ENCODE measurements around the gene TAF15. TPM values are rescaled to one million over a fixed set of nuclear protein-coding genes. Genes with fewer than 3 reads are reported as not detected.
A peak's percentile ranks its signal among the peaks of the same experiment; 100 is the strongest.

Gene TAF15
- total and polyA plus RNA-seq, 4 experiments from 2014 or later = 11.2 to 242 (median 131) TPM

DNA sequence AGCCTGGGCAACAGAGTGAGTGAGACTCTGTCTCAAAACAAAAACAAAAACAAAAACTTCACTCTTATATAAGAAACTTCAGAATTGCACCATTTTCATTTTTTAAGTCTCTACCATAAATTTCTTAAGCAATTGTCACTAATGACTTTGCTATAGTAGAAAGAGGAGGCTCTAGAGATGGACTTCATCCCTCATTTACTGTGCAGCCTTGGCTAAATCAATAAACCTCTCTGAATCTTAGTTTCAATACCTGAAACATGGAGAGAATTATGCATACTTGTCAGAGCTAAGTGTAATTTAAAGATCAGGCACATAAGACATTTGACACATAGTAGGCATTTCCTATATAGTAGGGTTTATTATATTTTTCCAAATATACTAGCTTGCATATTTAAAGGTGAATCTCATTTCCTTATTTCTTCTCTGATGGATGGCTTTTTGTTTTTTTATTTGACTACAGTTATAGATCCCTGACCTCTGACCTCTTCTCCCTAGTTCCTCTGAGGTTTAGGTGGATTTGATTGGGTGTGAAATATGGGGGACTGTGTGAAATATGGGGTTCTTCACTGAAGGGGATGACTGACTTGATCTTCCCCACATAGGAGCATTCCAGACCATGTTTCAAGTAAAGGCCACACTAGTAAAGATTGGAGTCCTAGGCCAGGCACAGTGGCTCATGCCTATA is 68.2 kb downstream of the TAF15 start:
- ChIA-PET POLR2A (ENCODE audit: partially characterized antibody) (interaction anchor here (1.4 to 9.3 kb wide), 4 partner anchors 13 to 53 kb away, joined by 3 to 141 read pairs (median 70); partner anchors contain the start of gene RDM1), CTCF (ENCODE audit: partially characterized antibody) (interaction anchor here (0.9 to 1.5 kb wide), 3 partner anchors 12 to 271 kb away, joined by 3 to 4 read pairs (median 4); no protein-coding TSS in a partner anchor)
- Histone ChIP-seq H3K4me1 (ENCODE audit: insufficient read depth, low read length) (peaks cover 44% of the 10 kb centered on the region), H3K4me3 (ENCODE audit: low read length in 2 of 2) (no peak overlapping the region), H3K9me3 (ENCODE audit: control insufficient read depth in 1 of 2, low read length in 2 of 2) (no peaks in the 10 kb centered on the region), H3K36me3 (ENCODE audit: insufficient read depth, low read length) (peaks cover 3% of the 10 kb centered on the region), H3K27me3 (ENCODE audit: insufficient read depth, low read length) (no peaks in the 10 kb centered on the region), H3K27ac (ENCODE audit: low read depth, low read length) (no peak overlapping the region)
- no peak for DNase-seq
- intact Hi-C loops (cut with micrococcal nuclease) = no loop called here
- Mint-ChIP-seq H3K27me3 (no peaks in the 10 kb centered on the region), H3K36me3 (peaks cover 7 to 25% of the 10 kb centered on the region in 2 donors), H3K9me3 (no peaks in the 10 kb centered on the region), H3K4me3 (peak overlapping the region; percentile 17 to 93 (median 80)), H3K4me1 (peaks cover 19 to 73% (median 43%) of the 10 kb centered on the region in 4 donors), H3K27ac (peak overlapping the region in 6 of 7 donors; percentile 10 to 88 (median 60))

DNA sequence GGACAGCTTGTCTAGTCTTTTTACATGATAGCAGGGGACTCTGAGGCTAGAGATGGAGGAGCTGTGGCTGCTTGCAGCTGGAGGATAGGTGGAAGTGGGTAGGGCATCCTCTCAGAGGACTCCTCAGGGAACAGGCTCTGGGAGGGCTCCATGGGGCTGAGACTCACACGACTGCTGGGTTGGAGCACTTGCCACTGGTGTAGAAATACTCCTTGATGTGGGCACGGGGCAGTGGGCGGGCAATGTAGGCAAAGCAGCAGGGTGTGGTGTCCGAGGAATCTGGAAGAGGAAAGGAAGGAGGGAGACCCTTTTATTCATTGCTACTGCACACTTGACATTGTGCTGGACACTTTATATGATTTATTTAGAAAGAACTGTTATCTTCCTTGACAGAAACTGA is 69.1 kb downstream of the TAF15 start:
- Mint-ChIP-seq H3K4me3 (peak overlapping the region; percentile 77 to 95 (median 90)), H3K27ac (peak overlapping the region in 6 of 7 donors; percentile 48 to 88 (median 74)), H3K36me3 (peaks cover 5 to 25% of the 10 kb centered on the region in 2 donors), H3K27me3 (no peaks in the 10 kb centered on the region), H3K9me3 (no peaks in the 10 kb centered on the region), H3K4me1 (peaks cover 19 to 68% (median 42%) of the 10 kb centered on the region in 4 donors)
- CTCF ChIA-PET (ENCODE audit: partially characterized antibody) = interaction anchor here (0.9 to 1.1 kb wide), 3 partner anchors 31 to 1338 kb away, joined by 3 read pairs; no protein-coding TSS in a partner anchor
- intact Hi-C loops (cut with micrococcal nuclease) = no loop called here
- no peaks in the 10 kb centered on the region for H3K9me3 ChIP-seq (ENCODE audit: control insufficient read depth in 1 of 2, low read length in 2 of 2)
- H3K36me3 ChIP-seq (ENCODE audit: insufficient read depth, low read length) = peaks cover 3% of the 10 kb centered on the region
- peak in 1 of 5 donors; percentile 38 for DNase-seq
- peaks cover 44% of the 10 kb centered on the region for H3K4me1 ChIP-seq (ENCODE audit: insufficient read depth, low read length)
- peak overlapping the region; percentile 36 for H3K27ac ChIP-seq (ENCODE audit: low read depth, low read length)
- no peaks in the 10 kb centered on the region for H3K27me3 ChIP-seq (ENCODE audit: insufficient read depth, low read length)
- POLR2A ChIA-PET (ENCODE audit: partially characterized antibody) = interaction anchor here (6.3 to 9.3 kb wide), 3 partner anchors 12 to 53 kb away, joined by 26 to 141 read pairs (median 113); partner anchors contain the start of gene RDM1
- H3K4me3 ChIP-seq (ENCODE audit: low read length in 2 of 2) = peak overlapping the region in 1 of 2 donors; percentile 42

DNA sequence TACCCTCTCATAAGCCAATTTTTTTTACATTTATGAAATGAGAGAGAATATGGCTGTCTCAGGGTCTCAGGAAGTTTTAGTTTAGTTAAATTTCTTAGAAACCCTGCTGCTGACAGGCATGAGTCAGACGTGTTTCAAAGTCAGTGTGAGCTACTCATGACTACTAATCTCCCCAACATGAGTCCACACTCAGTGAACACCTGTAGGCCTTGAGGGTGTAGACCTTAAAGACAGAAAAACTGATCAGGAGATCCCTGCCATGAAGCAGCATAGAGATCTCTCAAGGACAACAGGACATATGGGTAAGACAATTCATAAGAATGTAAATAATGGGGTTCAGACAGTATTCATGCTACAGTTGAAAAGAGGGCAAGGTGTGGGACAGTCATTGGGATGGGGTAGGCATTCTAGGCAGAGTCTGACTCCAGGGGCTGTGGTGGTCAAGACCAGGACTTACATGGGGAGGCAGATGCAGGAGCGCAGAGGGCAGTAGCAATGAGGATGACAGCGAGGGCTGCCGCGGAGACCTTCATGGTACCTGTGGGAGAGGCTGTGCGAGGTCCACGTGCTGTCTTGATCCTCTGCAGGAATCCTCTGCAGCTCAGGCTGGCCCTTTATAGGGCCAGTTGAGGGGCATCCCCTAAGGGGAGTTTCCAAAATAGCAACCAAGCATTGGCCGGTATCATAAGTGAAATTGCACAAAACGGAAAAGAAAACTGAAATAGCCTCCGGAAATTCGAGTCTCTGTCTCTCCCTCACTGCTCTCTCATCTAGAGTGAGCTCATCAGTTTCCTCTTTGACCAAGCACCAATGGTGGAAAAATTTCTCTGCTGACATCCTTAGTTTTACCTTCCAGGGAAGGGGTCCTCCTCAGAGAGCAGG is 70.7 kb downstream of the TAF15 start, which contains the start of gene CCL5:
Gene CCL5 (minus strand): TSS at position 588 of the 882 bp plus-strand sequence.
- Mint-ChIP-seq H3K4me3 (peak within 1 kb of the TSS; percentile 85 to 95 (median 90)), H3K27ac (peak within 1 kb of the TSS; percentile 66 to 92 (median 88)), H3K4me1 (peaks cover 15 to 57% (median 38%) of the 10 kb centered on the region in 4 donors), H3K9me3 (no peaks in the 10 kb centered on the region), H3K27me3 (no peaks in the 10 kb centered on the region), H3K36me3 (peaks cover 5 to 17% of the 10 kb centered on the region in 2 donors)
- Histone ChIP-seq H3K4me3 (ENCODE audit: low read length in 2 of 2) (peak within 1 kb of the TSS in 1 of 2 donors; percentile 23), H3K27me3 (ENCODE audit: insufficient read depth, low read length) (no peaks in the 10 kb centered on the region), H3K27ac (ENCODE audit: low read depth, low read length) (peak within 1 kb of the TSS; percentile 61), H3K4me1 (ENCODE audit: insufficient read depth, low read length) (peaks cover 44% of the 10 kb centered on the region), H3K36me3 (ENCODE audit: insufficient read depth, low read length) (no peaks in the 10 kb centered on the region), H3K9me3 (ENCODE audit: control insufficient read depth in 1 of 2, low read length in 2 of 2) (no peaks in the 10 kb centered on the region)
- DNase-seq = peak; percentile 39 to 77 (median 47)
- CTCF ChIA-PET (ENCODE audit: partially characterized antibody) = interaction anchor here (0.8 to 2.2 kb wide), 4 partner anchors 8 to 133 kb away, joined by 3 to 10 read pairs (median 6); no protein-coding TSS in a partner anchor
- intact Hi-C loops (cut with micrococcal nuclease) = no loop called here
- POLR2A ChIA-PET (ENCODE audit: partially characterized antibody) = interaction anchor here (0.7 to 9.3 kb wide), 8 partner anchors 9 to 72 kb away, joined by 3 to 141 read pairs (median 9); partner anchors contain the start of gene RDM1

DNA sequence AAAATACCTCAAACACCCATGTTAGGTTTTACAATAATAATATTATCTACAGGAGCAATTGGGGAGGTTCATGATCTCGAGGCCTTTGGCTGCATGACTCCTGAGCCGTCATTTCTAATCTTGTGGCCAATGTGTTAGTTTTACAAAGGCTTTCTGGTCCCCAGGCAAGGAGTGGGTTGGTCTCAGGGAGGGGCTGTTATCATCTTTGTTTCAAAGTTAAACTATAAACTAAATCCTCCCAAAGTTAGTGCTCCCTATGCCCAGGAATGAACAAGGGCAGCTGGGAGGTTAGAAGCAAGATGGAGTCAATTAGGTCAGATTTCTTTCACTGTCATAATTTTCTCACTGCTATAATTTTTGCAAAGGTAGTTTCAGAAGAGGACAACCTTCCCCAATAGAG is 80.0 kb downstream of the TAF15 start:
- Histone ChIP-seq H3K27me3 (ENCODE audit: insufficient read depth, low read length) (no peaks in the 10 kb centered on the region), H3K9me3 (ENCODE audit: control insufficient read depth in 1 of 2, low read length in 2 of 2) (no peaks in the 10 kb centered on the region), H3K4me3 (ENCODE audit: low read length in 2 of 2) (no peak overlapping the region), H3K4me1 (ENCODE audit: insufficient read depth, low read length) (peaks cover 52% of the 10 kb centered on the region), H3K36me3 (ENCODE audit: insufficient read depth, low read length) (no peaks in the 10 kb centered on the region), H3K27ac (ENCODE audit: low read depth, low read length) (no peak overlapping the region)
- CTCF ChIA-PET (ENCODE audit: partially characterized antibody) = interaction anchor here (1.2 to 2.3 kb wide), 5 partner anchors 10 to 261 kb away, joined by 4 to 10 read pairs (median 4); partner anchors contain the start of genes CCL5 and TAF15
- no peaks in the 10 kb centered on the region for H3K27me3 Mint-ChIP-seq
- H3K36me3 Mint-ChIP-seq = peaks cover 0 to 2% of the 10 kb centered on the region in 2 donors
- no peaks in the 10 kb centered on the region for H3K9me3 Mint-ChIP-seq
- DNase-seq = peak in 3 of 5 donors; percentile 24 to 41 (median 39)
- H3K4me1 Mint-ChIP-seq = peaks cover 34 to 55% (median 45%) of the 10 kb centered on the region in 4 donors
- H3K4me3 Mint-ChIP-seq = peak overlapping the region in 4 of 8 donors; percentile 24 to 65 (median 46)
- POLR2A ChIA-PET (ENCODE audit: partially characterized antibody) = interaction anchor here (1.1 to 7.8 kb wide), 8 partner anchors 11 to 713 kb away, joined by 4 to 141 read pairs (median 12); partner anchors contain the start of genes CCL5, HEATR9, RDM1 and TAF15
- peak overlapping the region; percentile 73 to 95 (median 81) for H3K27ac Mint-ChIP-seq
- intact Hi-C loops (cut with micrococcal nuclease) = no loop called here

DNA sequence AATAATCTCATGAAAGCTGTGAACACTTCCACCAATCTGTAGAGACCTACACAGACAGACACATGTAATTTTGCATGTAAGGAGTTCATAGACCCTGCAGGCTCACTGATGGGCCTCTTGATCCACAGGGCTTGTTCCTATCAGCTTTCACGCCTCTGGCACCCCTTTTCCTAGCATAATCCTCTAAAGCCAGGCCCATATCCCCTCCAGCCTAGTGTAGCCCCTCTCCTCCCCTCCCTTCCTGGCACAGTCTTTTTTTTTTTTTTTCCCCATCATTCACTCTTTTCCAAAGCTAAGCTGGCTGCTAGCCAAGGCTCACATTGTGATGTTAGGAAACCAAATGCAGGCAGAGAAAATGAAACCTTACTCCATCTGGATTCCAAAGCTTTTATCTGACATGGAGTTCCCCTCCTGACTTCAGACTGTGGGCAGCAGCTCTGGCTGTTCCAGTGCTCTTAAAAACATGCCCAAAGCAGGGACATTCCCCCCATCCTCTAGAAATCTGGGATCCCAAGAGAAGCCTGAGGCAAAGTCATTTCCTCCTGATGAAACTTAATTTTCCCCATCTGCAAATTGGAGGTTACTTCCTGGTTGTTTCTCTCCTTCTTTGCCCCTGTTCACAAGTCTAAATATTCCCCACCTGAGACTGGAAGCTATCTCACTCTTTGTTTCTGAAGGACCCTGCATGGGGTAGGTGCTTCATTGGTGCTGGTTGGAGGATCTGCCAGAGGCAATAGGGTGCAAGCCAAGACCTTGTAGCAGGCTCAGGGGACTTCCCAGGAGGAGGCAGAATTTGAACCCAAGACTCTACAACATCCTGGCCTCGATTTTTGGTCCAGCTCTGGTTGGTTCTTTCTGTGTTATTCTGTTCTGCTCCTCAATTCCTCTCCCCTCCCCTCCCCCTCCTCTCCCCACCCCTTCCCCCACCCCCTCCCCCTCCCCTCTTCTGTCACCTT is 80.8 kb downstream of the TAF15 start:
- H3K4me1 ChIP-seq (ENCODE audit: insufficient read depth, low read length) = peaks cover 52% of the 10 kb centered on the region

More for the DNA sequence above, 80.8 kb downstream of the TAF15 start:
- Histone ChIP-seq H3K4me3 (ENCODE audit: low read length in 2 of 2) (no peak overlapping the region), H3K27me3 (ENCODE audit: insufficient read depth, low read length) (no peaks in the 10 kb centered on the region), H3K9me3 (ENCODE audit: control insufficient read depth in 1 of 2, low read length in 2 of 2) (no peaks in the 10 kb centered on the region), H3K27ac (ENCODE audit: low read depth, low read length) (peak overlapping the region; percentile 19), H3K36me3 (ENCODE audit: insufficient read depth, low read length) (no peaks in the 10 kb centered on the region)
- Mint-ChIP-seq H3K27ac (peak overlapping the region; percentile 75 to 95 (median 87)), H3K27me3 (no peaks in the 10 kb centered on the region), H3K4me3 (peak overlapping the region in 5 of 8 donors; percentile 21 to 70 (median 58)), H3K4me1 (peaks cover 34 to 57% (median 48%) of the 10 kb centered on the region in 4 donors), H3K36me3 (peaks cover 0 to 2% of the 10 kb centered on the region in 2 donors), H3K9me3 (no peaks in the 10 kb centered on the region)
- CTCF ChIA-PET (ENCODE audit: partially characterized antibody) = interaction anchor here (0.7 to 2.3 kb wide), 9 partner anchors 10 to 260 kb away, joined by 3 to 11 read pairs (median 4); partner anchors contain the start of genes CCL5 and TAF15
- intact Hi-C loops (cut with micrococcal nuclease) = no loop called here
- POLR2A ChIA-PET (ENCODE audit: partially characterized antibody) = interaction anchor here (0.7 to 7.8 kb wide), 14 partner anchors 10 to 836 kb away, joined by 3 to 141 read pairs (median 6); partner anchors contain the start of genes CCL5, HEATR9, LYZL6 and RDM1
- peak in 1 of 5 donors; percentile 36 for DNase-seq

Data from CD4-positive, alpha-beta memory T cell (primary cell).